T-cell (primary cell): ENCODE measurements around the gene SCLY. TPM values are rescaled to one million over a fixed set of nuclear protein-coding genes. Genes with fewer than 3 reads are reported as not detected.
"Not testable (repeated sequence)": the region's sequence is repeated elsewhere in the genome, so short reads cannot be mapped to it uniquely, and the experiment has no call there.

Experiments used
- ATAC-seq, 4 experiments: fragments of 200-7000 bp in 3 of 4; fragments of 150-1000 bp in 1 of 4; cut with Tn5 transposase; replicated peaks in 1 of 4; 1 replicate in 3 of 4; 2 replicates in 1 of 4; pipeline ENCODE4 v1.10.0; 2021; ENCODE audit warnings: moderate library complexity in 3 of 4, mild to moderate bottlenecking in 2 of 4, moderate number of reproducible peaks in 1 of 4
- CTCF ChIA-PET, 2 donors: fragments of 300-600 bp; sonication (Branson Sonifier 250); formaldehyde crosslinking; loops; one replicate each; lab custom pipeline; 2022; ENCODE audit warnings: antibody characterized with exemption in 2 of 2; lab: Charles Lee
- POLR2A ChIA-PET, 2 donors: fragments of 300-600 bp; sonication (Branson Sonifier 250); formaldehyde crosslinking; loops; one replicate each; lab custom pipeline; 2022; ENCODE audit warnings: antibody characterized with exemption in 2 of 2; lab: Charles Lee
- DNase-seq, 35 experiments: peaks; one replicate each; pipeline versions ENCODE4 v3.0.0 to v3.0.0-alpha.2; 2013 to 2023
- H3K27ac ChIP-seq: one replicate; pipeline ENCODE4 v1.5.1; 2013; ENCODE audit warnings: low read length
- H3K27me3 ChIP-seq, 2 experiments: replicated peaks in 1 of 2; 1 replicate in 1 of 2; 2 replicates in 1 of 2; pipeline versions ENCODE4 v1.6.1 to v1.7.0; 2013; ENCODE audit warnings: low read length in 1 of 2, mixed read lengths in 1 of 2; ENCODE audit not compliant: control insufficient read depth in 2 of 2, insufficient read depth in 2 of 2; ENCODE audit errors: extremely low read depth in 1 of 2
- H3K36me3 ChIP-seq, 2 donors: 1 replicate in 1 of 2; 2 replicates in 1 of 2; pipeline versions ENCODE4 v1.6.1 to v1.7.0; 2013; ENCODE audit warnings: low read length in 1 of 2; ENCODE audit not compliant: control insufficient read depth in 2 of 2, insufficient read depth in 1 of 2; ENCODE audit errors: extremely low read depth in 1 of 2
- H3K4me1 ChIP-seq, 2 experiments: 1 replicate in 1 of 2; 2 replicates in 1 of 2; pipeline versions ENCODE4 v1.6.1 to v1.7.0; 2013; ENCODE audit warnings: low read length in 2 of 2, mixed read lengths in 1 of 2; ENCODE audit not compliant: insufficient read depth in 2 of 2, control insufficient read depth in 1 of 2; ENCODE audit errors: extremely low read depth in 1 of 2
- H3K4me3 ChIP-seq, 2 donors: 1 replicate in 1 of 2; 2 replicates in 1 of 2; pipeline versions ENCODE4 v1.5.1 to v1.7.0; 2013; ENCODE audit warnings: mild to moderate bottlenecking in 2 of 2, low read length in 1 of 2, moderate library complexity in 1 of 2; ENCODE audit not compliant: control insufficient read depth in 1 of 2; ENCODE audit errors: extremely low read depth in 1 of 2
- H3K9me3 ChIP-seq: 2 replicates; pipeline ENCODE4 v1.7.0; 2013
- H3K27ac Mint-ChIP-seq, 2 donors: one replicate each; pipeline ENCODE4 v1.8.0; 2020 to 2021; ENCODE audit warnings: mild to moderate bottlenecking in 2 of 2, mixed read lengths in 2 of 2
- H3K27me3 Mint-ChIP-seq, 2 donors: one replicate each; pipeline ENCODE4 v1.8.0; 2021 to 2022; ENCODE audit warnings: mixed read lengths in 2 of 2
- H3K36me3 Mint-ChIP-seq: one replicate; pipeline ENCODE4 v1.8.0; 2021; ENCODE audit warnings: mixed read lengths
- H3K4me1 Mint-ChIP-seq, 3 donors: one replicate each; pipeline ENCODE4 v1.8.0; 2020 to 2022; ENCODE audit warnings: mixed read lengths in 3 of 3, mild to moderate bottlenecking in 1 of 3
- H3K4me3 Mint-ChIP-seq, 3 donors: one replicate each; pipeline ENCODE4 v1.8.0; 2020 to 2022; ENCODE audit warnings: mild to moderate bottlenecking in 3 of 3, mixed read lengths in 3 of 3, moderate library complexity in 3 of 3
- H3K9me3 Mint-ChIP-seq, 3 donors: one replicate each; pipeline ENCODE4 v1.8.0; 2020 to 2022; ENCODE audit warnings: mixed read lengths in 3 of 3
- WGBS: methylation state at CpG from one replicate; pipeline ENCODE4 v1.1.5; 2013; ENCODE audit warnings: missing lambda C conversion rate; ENCODE audit not compliant: insufficient coverage; 5-methylcytosine and 5-hydroxymethylcytosine counted together
- total RNA-seq, 35 experiments: library from RNA in 6 of 35; stranded (reverse) in 6 of 35; fragments of 120-200 nt in 1 of 35; gene quantifications; one replicate each; pipeline versions ENCODE4 v1.2.1 to v1.2.4 and lab custom pipeline; 2013 to 2026

SCLY gene
- total RNA-seq, 5 donors from 2014 or later (not counting 1 experiment from before 2014, with no cell fraction given) = 19.2 to 30.0 (median 25.2) TPM

DNA sequence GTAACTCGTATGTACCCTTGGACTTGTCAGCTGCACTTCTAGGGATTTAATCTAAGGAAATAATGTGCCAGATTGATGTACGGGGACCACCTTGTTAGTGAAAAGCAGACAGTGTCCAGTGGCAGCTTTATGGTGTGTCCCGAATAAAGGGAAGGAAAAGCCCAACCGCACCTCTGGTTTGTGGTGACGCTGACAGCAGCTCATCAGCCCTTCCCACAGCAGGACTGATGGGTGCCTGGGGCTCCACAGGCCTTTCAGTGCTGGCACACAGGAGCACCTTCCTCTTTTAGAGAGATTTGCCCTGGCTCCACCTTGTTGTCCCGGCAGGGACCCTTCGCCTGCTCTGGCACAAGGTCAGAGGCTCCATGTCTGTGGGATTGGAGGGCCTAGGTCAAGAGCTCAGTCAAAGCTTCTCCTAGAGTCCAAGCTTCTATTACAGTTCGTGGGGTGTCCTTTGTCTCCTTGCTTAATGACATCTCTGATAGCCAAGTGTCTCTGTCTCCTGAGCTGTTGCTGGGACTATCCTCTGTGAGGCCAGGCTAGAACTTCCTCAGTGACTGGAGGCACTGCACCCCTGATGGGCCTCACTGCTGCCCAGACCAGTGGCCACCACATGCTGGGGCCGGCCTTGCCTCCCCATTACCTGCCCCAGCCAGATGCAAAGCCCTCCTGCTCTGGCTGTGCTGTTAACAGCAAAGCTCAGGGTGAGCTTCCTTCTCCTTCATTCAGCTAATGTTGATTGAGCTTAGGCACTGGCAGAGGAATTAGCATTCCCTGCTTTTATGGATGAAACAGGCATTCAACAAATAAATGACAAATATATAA, 33.0 kb upstream of the SCLY start:
- H3K36me3 Mint-ChIP-seq = peaks cover 59% of the 10 kb centered on the region
- 66% methylated on average over 4 of the region's 9 CpGs for WGBS
- peaks cover 0 to 6% (median 2%) of the 10 kb centered on the region in 3 donors for H3K4me1 Mint-ChIP-seq
- Histone ChIP-seq H3K36me3 (peaks cover 7 to 61% of the 10 kb centered on the region in 2 donors), H3K4me3 (no peak overlapping the region), H3K4me1 (no peaks in the 10 kb centered on the region), H3K27me3 (no peaks in the 10 kb centered on the region), H3K9me3 (no peaks in the 10 kb centered on the region), H3K27ac (no peak overlapping the region)
- H3K4me3 Mint-ChIP-seq = no peak overlapping the region
- ChIA-PET CTCF (no interaction called here), POLR2A (interaction anchor here in 1 of 2 donors (1.1 kb wide), 1 partner anchor 14 kb away, joined by 3 read pairs; no protein-coding TSS in a partner anchor)
- H3K27me3 Mint-ChIP-seq = no peaks in the 10 kb centered on the region
- H3K27ac Mint-ChIP-seq = no peak overlapping the region
- ATAC-seq = no peak
- H3K9me3 Mint-ChIP-seq = no peaks in the 10 kb centered on the region
- DNase-seq = peak in 1 of 35 experiments; percentile 13

- Histone ChIP-seq H3K4me1 (no peaks in the 10 kb centered on the region), H3K4me3 (no peak overlapping the region), H3K36me3 (peaks cover 7 to 70% of the 10 kb centered on the region in 2 donors), H3K27ac (no peak overlapping the region), H3K27me3 (no peaks in the 10 kb centered on the region), H3K9me3 (no peaks in the 10 kb centered on the region)
- DNase-seq = no peak
- Mint-ChIP-seq H3K27me3 (no peaks in the 10 kb centered on the region), H3K4me3 (no peak overlapping the region), H3K4me1 (peaks cover 0 to 6% (median under 1%) of the 10 kb centered on the region in 3 donors), H3K36me3 (peaks cover 72% of the 10 kb centered on the region), H3K27ac (no peak overlapping the region), H3K9me3 (no peaks in the 10 kb centered on the region)
- WGBS = no CpG with 5 or more reads among the region's 3 CpGs
- ChIA-PET CTCF (no interaction called here), POLR2A (interaction anchor here in 1 of 2 donors (0.6 kb wide), 1 partner anchor 14 kb away, joined by 4 read pairs; no protein-coding TSS in a partner anchor)
- ATAC-seq = no peak
These were observed 30.9 kb upstream of the SCLY start for GRCh38 chr2:238029853-238030252.

DNA sequence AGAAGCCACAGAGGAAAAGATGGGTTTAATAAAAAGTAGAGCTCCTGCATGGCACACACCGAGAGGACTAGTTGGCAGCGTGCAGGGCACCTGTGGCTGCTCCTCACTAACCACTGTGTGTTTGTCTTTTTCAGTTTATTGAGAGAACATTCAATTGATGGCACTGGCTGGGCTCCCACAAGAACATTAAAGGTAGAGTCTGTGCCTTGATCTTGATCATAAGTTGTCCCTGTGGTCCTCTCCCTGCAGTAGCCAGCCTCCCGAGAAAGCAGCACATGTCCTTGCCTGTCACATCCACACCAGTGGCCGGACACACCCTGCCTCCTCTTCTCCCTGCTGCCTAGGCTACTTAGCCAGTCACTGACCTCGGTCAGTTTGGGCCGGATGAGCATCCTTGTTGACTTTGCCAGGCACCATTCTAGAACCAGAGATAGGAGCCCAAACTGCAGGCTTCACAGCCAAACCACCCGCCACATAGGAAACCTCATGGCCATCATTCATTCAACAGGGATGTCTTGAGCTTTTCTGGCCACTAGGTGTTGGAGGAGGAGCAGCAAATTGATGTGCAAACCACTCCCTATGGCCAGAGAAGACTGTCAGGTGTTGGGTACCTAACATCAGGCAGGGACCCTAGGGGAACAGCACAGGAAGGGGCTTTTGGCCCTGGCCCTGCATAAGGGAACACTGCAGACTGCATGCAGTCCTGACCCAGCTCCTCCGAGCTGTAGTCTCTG, 30.2 kb upstream of the SCLY start:
- Histone ChIP-seq H3K27me3 (no peaks in the 10 kb centered on the region), H3K27ac (no peak overlapping the region), H3K9me3 (no peaks in the 10 kb centered on the region), H3K36me3 (peaks cover 7 to 68% of the 10 kb centered on the region in 2 donors), H3K4me3 (no peak overlapping the region), H3K4me1 (no peaks in the 10 kb centered on the region)
- H3K27me3 Mint-ChIP-seq = no peaks in the 10 kb centered on the region
- peaks cover 0 to 6% (median 0%) of the 10 kb centered on the region in 3 donors for H3K4me1 Mint-ChIP-seq
- DNase-seq (no peak), ATAC-seq (no peak)
- ChIA-PET CTCF (no interaction called here), POLR2A (no interaction called here)
- H3K4me3 Mint-ChIP-seq = no peak overlapping the region
- 76% methylated on average over 5 of the region's 8 CpGs for WGBS
- H3K9me3 Mint-ChIP-seq = no peaks in the 10 kb centered on the region
- H3K36me3 Mint-ChIP-seq = peaks cover 72% of the 10 kb centered on the region
- H3K27ac Mint-ChIP-seq = no peak overlapping the region

- Mint-ChIP-seq H3K36me3 (peaks cover 67% of the 10 kb centered on the region), H3K9me3 (no peaks in the 10 kb centered on the region)
- WGBS = no CpG with 5 or more reads among the region's 4 CpGs
These were observed 29.1 kb upstream of the SCLY start for GRCh38 chr2:238031751-238032150.

GRCh38 chr2:238032755-238033337, 28.0 kb upstream of the SCLY start:
- H3K27ac ChIP-seq = no peak overlapping the region
- H3K36me3 ChIP-seq = peaks cover 5 to 61% of the 10 kb centered on the region in 2 donors
- no peak for ATAC-seq
- Mint-ChIP-seq H3K27me3 (no peaks in the 10 kb centered on the region), H3K27ac (no peak overlapping the region), H3K4me1 (peaks cover 0 to 6% (median 0%) of the 10 kb centered on the region in 3 donors), H3K4me3 (no peak overlapping the region), H3K9me3 (no peaks in the 10 kb centered on the region), H3K36me3 (peaks cover 66% of the 10 kb centered on the region)
- no CpG with 5 or more reads among the region's 4 CpGs for WGBS
- H3K4me3 ChIP-seq = no peak overlapping the region
- no peak for DNase-seq
- no peaks in the 10 kb centered on the region for H3K4me1 ChIP-seq
- POLR2A ChIA-PET = no interaction called here
- H3K9me3 ChIP-seq = no peaks in the 10 kb centered on the region
- no peaks in the 10 kb centered on the region for H3K27me3 ChIP-seq
- CTCF ChIA-PET = no interaction called here

More at GRCh38 chr2:238031751-238032150, 29.1 kb upstream of the SCLY start:
- POLR2A ChIA-PET = no interaction called here
- Histone ChIP-seq H3K27ac (no peak overlapping the region), H3K4me3 (no peak overlapping the region), H3K4me1 (no peaks in the 10 kb centered on the region), H3K36me3 (peaks cover 3 to 61% of the 10 kb centered on the region in 2 donors), H3K9me3 (no peaks in the 10 kb centered on the region), H3K27me3 (no peaks in the 10 kb centered on the region)
- Mint-ChIP-seq H3K27ac (no peak overlapping the region), H3K4me1 (peaks cover 0 to 6% (median 0%) of the 10 kb centered on the region in 3 donors), H3K4me3 (no peak overlapping the region), H3K27me3 (no peaks in the 10 kb centered on the region)
- DNase-seq (no peak), ATAC-seq (no peak)
- CTCF ChIA-PET = no interaction called here

DNA sequence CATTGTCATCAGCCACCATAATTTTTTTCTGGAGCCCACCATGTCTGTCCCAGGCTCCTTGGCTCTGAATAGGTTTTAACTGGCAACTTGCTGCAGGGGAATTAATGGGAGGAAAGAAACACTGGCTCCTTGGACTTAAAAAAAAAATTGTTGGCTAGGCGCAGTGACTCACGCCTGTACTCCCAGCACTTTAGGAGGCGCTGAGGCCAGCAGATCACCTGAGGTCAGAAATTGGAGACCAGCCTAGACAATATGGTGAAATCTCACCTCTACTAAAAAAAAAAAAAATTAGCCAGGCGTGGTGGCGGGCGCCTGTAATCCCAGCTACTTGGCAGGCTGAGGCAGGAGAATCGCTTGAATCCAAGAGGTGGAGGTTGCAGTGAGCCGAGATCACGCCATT, 26.8 kb upstream of the SCLY start:
- H3K4me3 ChIP-seq, DNase-seq, H3K9me3 Mint-ChIP-seq, H3K27ac Mint-ChIP-seq, H3K27me3 Mint-ChIP-seq, H3K9me3 ChIP-seq, H3K27me3 ChIP-seq, H3K4me1 ChIP-seq, H3K4me1 Mint-ChIP-seq, CTCF ChIA-PET, ATAC-seq, H3K27ac ChIP-seq, H3K4me3 Mint-ChIP-seq: not testable (repeated sequence)
- POLR2A ChIA-PET = interaction anchor here in 1 of 2 donors (0.6 kb wide), 1 partner anchor 27 kb away, joined by 4 read pairs; the partner anchor contains the start of gene SCLY
- WGBS = 95% methylated on average over 7 of the region's 9 CpGs
- H3K36me3 Mint-ChIP-seq = peaks cover 67% of the 10 kb centered on the region
- peaks cover 3 to 68% of the 10 kb centered on the region in 2 donors for H3K36me3 ChIP-seq
